H1 (cell line): ENCODE data around the gene POU6F2. TPM values are rescaled to one million over a fixed set of nuclear protein-coding genes. Genes with fewer than 3 reads are reported as not detected.

Experiments
- CTCF ChIA-PET: fragments of 300-600 bp; sonication (Branson Sonifier 250); formaldehyde crosslinking; loops from one replicate; lab custom pipeline; 2021; ENCODE audit not compliant: partially characterized antibody; lab: Charles Lee
- POLR2A ChIA-PET: fragments of 300-600 bp; sonication (Branson Sonifier 250); formaldehyde crosslinking; loops from one replicate; lab custom pipeline; 2021; ENCODE audit warnings: inconsistent platforms; ENCODE audit not compliant: partially characterized antibody; lab: Charles Lee
- DNase-seq, 2 experiments: peaks; one replicate each; pipeline versions ENCODE4 v3.0.0 to v3.0.0-alpha.2; 2010 to 2022; ENCODE audit warnings: low spot score in 2 of 2, low read depth in 1 of 2, mixed read lengths in 1 of 2
- FAIRE-seq: peaks from 2 replicates; lab custom pipeline; 2011; peaks lifted over from hg19 to GRCh38; lab: Jason Lieb, UNC
- H2AFZ ChIP-seq: 2 replicates; pipeline ENCODE4 v1.8.1; 2012; ENCODE audit warnings: low read length, inconsistent platforms
- H2AK5ac ChIP-seq: 2 replicates; pipeline ENCODE4 v1.6.1; 2013; ENCODE audit warnings: low read depth, low read length
- H2BK120ac ChIP-seq: replicated peaks from 2 replicates; pipeline ENCODE3; 2013; ENCODE audit warnings: low read depth, low read length, inconsistent platforms
- H2BK12ac ChIP-seq: 2 replicates; pipeline ENCODE4 v1.6.1; 2013; ENCODE audit warnings: low read depth, low read length
- H2BK15ac ChIP-seq: 2 replicates; pipeline ENCODE4 v1.6.1; 2013; ENCODE audit warnings: low read length
- H2BK20ac ChIP-seq: 2 replicates; pipeline ENCODE4 v1.6.1; 2013; ENCODE audit warnings: low read length
- H2BK5ac ChIP-seq: 2 replicates; pipeline ENCODE4 v1.6.1; 2013; ENCODE audit warnings: low read depth, low read length
- H3K14ac ChIP-seq: 2 replicates; pipeline ENCODE4 v1.6.1; 2013; ENCODE audit warnings: inconsistent platforms; ENCODE audit not compliant: insufficient read length
- H3K18ac ChIP-seq: 2 replicates; pipeline ENCODE4 v1.6.1; 2013; ENCODE audit warnings: low read length; ENCODE audit errors: extremely low read depth
- H3K23ac ChIP-seq: 2 replicates; pipeline ENCODE4 v1.6.1; 2013; ENCODE audit warnings: inconsistent platforms; ENCODE audit not compliant: insufficient read length
- H3K23me2 ChIP-seq: 2 replicates; pipeline ENCODE4 v1.6.1; 2013; ENCODE audit warnings: low read depth, low read length
- H3K27ac ChIP-seq: 2 replicates; pipeline ENCODE4 v1.6.1; 2011; ENCODE audit warnings: low read depth, low read length, inconsistent platforms
- H3K27me3 ChIP-seq, 4 experiments: replicated peaks in 1 of 4; 1 replicate in 1 of 4; 2 replicates in 3 of 4; pipeline versions ENCODE4 v1.6.1 to v1.8.1; 2011 to 2013; ENCODE audit warnings: low read length in 3 of 4, mild to moderate bottlenecking in 3 of 4, inconsistent platforms in 2 of 4, mixed read lengths in 2 of 4, moderate library complexity in 1 of 4; ENCODE audit not compliant: control insufficient read depth in 3 of 4, insufficient read depth in 3 of 4; ENCODE audit errors: extremely low read depth in 1 of 4
- H3K36me3 ChIP-seq, 4 experiments: 2 replicates each; pipeline versions ENCODE4 v1.6.1 to v1.8.1; 2011 to 2013; ENCODE audit warnings: mild to moderate bottlenecking in 4 of 4, low read length in 3 of 4, moderate library complexity in 2 of 4, control low read depth in 1 of 4, inconsistent platforms in 1 of 4; ENCODE audit not compliant: insufficient read depth in 4 of 4, control insufficient read depth in 2 of 4
- H3K4ac ChIP-seq: replicated peaks from 2 replicates; pipeline ENCODE3; 2013; ENCODE audit warnings: low read length, low read depth, mixed read lengths, inconsistent platforms; ENCODE audit not compliant: insufficient read length
- H3K4me1 ChIP-seq, 4 experiments: replicated peaks in 1 of 4; 1 replicate in 1 of 4; 2 replicates in 3 of 4; pipeline versions ENCODE4 v1.6.1 to v1.8.1; 2011 to 2013; ENCODE audit warnings: low read length in 3 of 4, inconsistent platforms in 2 of 4, mixed read lengths in 1 of 4; ENCODE audit not compliant: insufficient read depth in 4 of 4, control insufficient read depth in 3 of 4
- H3K4me2 ChIP-seq, 2 experiments: 2 replicates each; pipeline versions ENCODE4 v1.6.1 to v1.8.1; 2011 to 2013; ENCODE audit warnings: low read depth in 2 of 2, low read length in 2 of 2, control low read depth in 1 of 2, inconsistent platforms in 1 of 2, mild to moderate bottlenecking in 1 of 2; ENCODE audit not compliant: insufficient read depth in 1 of 2
- H3K4me3 ChIP-seq, 4 experiments: fragments of 200-600, 300-600 bp in 1 of 4; sonication (generic), shearing (Covaris generic), sonication (Bioruptor Twin) in 1 of 4; 2 replicates each; pipeline versions ENCODE4 v1.5.1 to v1.8.1; 2011 to 2016; ENCODE audit warnings: low read length in 4 of 4, low read depth in 3 of 4, control low read depth in 2 of 4, inconsistent platforms in 2 of 4, mild to moderate bottlenecking in 2 of 4, mixed read lengths in 1 of 4, moderate library complexity in 1 of 4; ENCODE audit not compliant: insufficient read depth in 2 of 4; ENCODE audit errors: extremely low read depth in 1 of 4
- H3K56ac ChIP-seq: replicated peaks from 2 replicates; pipeline ENCODE3; 2013; ENCODE audit warnings: low read depth, mild to moderate bottlenecking, mixed read lengths, low read length, inconsistent platforms; ENCODE audit not compliant: insufficient read length
- H3K79me1 ChIP-seq: 2 replicates; pipeline ENCODE4 v1.6.1; 2013; ENCODE audit warnings: low read depth, low read length, control low read depth
- H3K79me2 ChIP-seq, 2 experiments: 2 replicates each; pipeline versions ENCODE4 v1.6.1 to v1.8.1; 2012 to 2013; ENCODE audit warnings: low read length in 2 of 2, mild to moderate bottlenecking in 2 of 2, inconsistent platforms in 1 of 2; ENCODE audit not compliant: insufficient read depth in 2 of 2, control insufficient read depth in 1 of 2
- H3K9ac ChIP-seq, 4 experiments: replicated peaks in 1 of 4; 1 replicate in 1 of 4; 2 replicates in 3 of 4; pipeline versions ENCODE4 v1.6.1 to v1.8.1; 2011 to 2013; ENCODE audit warnings: low read depth in 3 of 4, low read length in 3 of 4, control low read depth in 2 of 4, mild to moderate bottlenecking in 2 of 4, moderate library complexity in 2 of 4, inconsistent platforms in 1 of 4; ENCODE audit errors: extremely low read depth in 1 of 4
- H3K9me3 ChIP-seq, 2 experiments: 2 replicates each; pipeline versions ENCODE4 v1.6.1 to v1.8.1; 2012 to 2013; ENCODE audit warnings: mild to moderate bottlenecking in 2 of 2, moderate library complexity in 2 of 2, control low read depth in 1 of 2, inconsistent platforms in 1 of 2, low read depth in 1 of 2, low read length in 1 of 2, mixed read lengths in 1 of 2; ENCODE audit not compliant: insufficient read depth in 2 of 2
- H4K20me1 ChIP-seq, 2 experiments: replicated peaks in 1 of 2; 2 replicates each; pipeline versions ENCODE3 to v1.8.1; 2011 to 2013; ENCODE audit warnings: inconsistent platforms in 2 of 2, low read length in 2 of 2, mild to moderate bottlenecking in 1 of 2; ENCODE audit not compliant: insufficient read depth in 2 of 2, control insufficient read depth in 1 of 2
- H4K5ac ChIP-seq: 2 replicates; pipeline ENCODE4 v1.6.1; 2013; ENCODE audit warnings: low read length, low read depth, mixed read lengths, inconsistent platforms; ENCODE audit not compliant: insufficient read length
- H4K8ac ChIP-seq: 2 replicates; pipeline ENCODE4 v1.8.0; 2013; ENCODE audit warnings: mild to moderate bottlenecking, moderate library complexity, low read length, inconsistent platforms; ENCODE audit not compliant: insufficient read depth; ENCODE audit errors: extremely low read depth
- H4K91ac ChIP-seq: replicated peaks from 2 replicates; pipeline ENCODE3; 2013; ENCODE audit warnings: low read length, mixed read lengths, inconsistent platforms; ENCODE audit not compliant: insufficient read length
- BACH1 ChIP-seq: IDR thresholded peaks from 2 replicates; pipeline ENCODE4 v1.6.1; 2012; ENCODE audit warnings: low read length, improper control_type of control experiment
- CBX8 ChIP-seq: fragments of 300-800, 300-1000 bp; sonication (generic); IDR thresholded peaks from 2 replicates; pipeline ENCODE4 v1.7.1; 2016; ENCODE audit warnings: low read depth, low read length, borderline replicate concordance
- CHD1 ChIP-seq: IDR thresholded peaks from 2 replicates; pipeline ENCODE4 v1.6.1; 2012; ENCODE audit warnings: low read depth, low read length, improper control_type of control experiment
- CHD2 ChIP-seq: IDR thresholded peaks from 2 replicates; pipeline ENCODE4 v1.6.1; 2012; ENCODE audit warnings: low read length, improper control_type of control experiment
- GTF2F1 ChIP-seq: IDR thresholded peaks from 2 replicates; pipeline ENCODE4 v1.6.1; 2012; ENCODE audit warnings: low read depth, low read length, improper control_type of control experiment, borderline replicate concordance
- KDM4A ChIP-seq: IDR thresholded peaks from one replicate; pipeline ENCODE4 v1.7.1; 2012; ENCODE audit warnings: low read depth, mild to moderate bottlenecking, moderate library complexity, low read length, inconsistent platforms; ENCODE audit not compliant: severe bottlenecking
- PHF8 ChIP-seq: fragments of 200-600 bp; sonication (generic); conservative IDR thresholded peaks from 2 replicates; pipeline ENCODE4 v1.7.1; 2012; ENCODE audit warnings: low read depth, mild to moderate bottlenecking, inconsistent platforms, low read length, moderate library complexity
- POLR2AphosphoS5 ChIP-seq: IDR thresholded peaks from 2 replicates; pipeline ENCODE4 v1.6.1; 2011; ENCODE audit warnings: low read depth, low read length
- RFX5 ChIP-seq: IDR thresholded peaks from 2 replicates; pipeline ENCODE4 v1.6.1; 2011; ENCODE audit warnings: low read depth, low read length, improper control_type of control experiment, borderline replicate concordance
- SIN3A ChIP-seq, 2 experiments: IDR thresholded peaks in 1 of 2; conservative IDR thresholded peaks in 1 of 2; 2 replicates each; pipeline ENCODE4 v1.6.1; 2011 to 2012; ENCODE audit warnings: low read length in 2 of 2, improper control_type of control experiment in 1 of 2, low read depth in 1 of 2, mild to moderate bottlenecking in 1 of 2
- SIX5 ChIP-seq: IDR thresholded peaks from 2 replicates; pipeline ENCODE4 v1.6.1; 2011; ENCODE audit warnings: mild to moderate bottlenecking, low read depth, low read length
- SP2 ChIP-seq: IDR thresholded peaks from 2 replicates; pipeline ENCODE4 v1.6.1; 2012; ENCODE audit warnings: mild to moderate bottlenecking, low read length, inconsistent platforms
- SUZ12 ChIP-seq: fragments of 200-600 bp; sonication (generic); IDR thresholded peaks from 2 replicates; pipeline ENCODE4 v1.6.1; 2012; ENCODE audit warnings: mild to moderate bottlenecking, inconsistent platforms, low read length, moderate library complexity, mixed read lengths
- ZNF274 ChIP-seq: IDR thresholded peaks from 2 replicates; pipeline ENCODE4 v1.7.0; 2012; ENCODE audit warnings: low read length, borderline replicate concordance; ENCODE audit errors: extremely low read depth
- WGBS, 2 experiments: shearing (Covaris generic) in 1 of 2; methylation state at CpG; one replicate each; pipeline versions ENCODE4 v1.1.6 to v1.1.7; 2013 to 2015; ENCODE audit warnings: low lambda C conversion rate in 2 of 2, mixed read lengths in 2 of 2, inconsistent platforms in 1 of 2, low coverage in 1 of 2, missing lambda C conversion rate in 1 of 2; ENCODE audit not compliant: insufficient replicate concordance in 2 of 2, insufficient coverage in 1 of 2, insufficient read length in 1 of 2; ENCODE audit errors: extremely low coverage in 1 of 2, missing lambda C conversion rate in 1 of 2; 5-methylcytosine and 5-hydroxymethylcytosine counted together
- polyA plus RNA-seq, 7 experiments: library from polyadenylated mRNA; depleted of rRNA in 3 of 7; stranded (reverse) in 5 of 7; unstranded in 2 of 7; fragments of >200 nt in 5 of 7; fragments of 200-250 nt in 2 of 7; gene quantifications; 1 replicate in 5 of 7; 2 replicates in 1 of 7; 4 replicates in 1 of 7; pipeline versions ENCODE4 v1.2.1 to v1.2.3, GENCODE V29; 2011 to 2013; ENCODE audit warnings: missing spikeins in 2 of 7, mixed read lengths in 2 of 7
- total RNA-seq: library from RNA; stranded (reverse); fragmentation: NEBNext Ultra II Directional; extraction: Animal tissue kit (Norgen Biotek cat#: 25700); gene quantifications from 2 replicates; pipeline ENCODE4 v1.2.1, GENCODE V29; 2021

POU6F2 gene
- total and polyA plus RNA-seq, 2 of the 8 experiments (the other 6 are each of a cell fraction or from before 2014, with no cell fraction given), result 1.1 to 2.0 TPM

DNA sequence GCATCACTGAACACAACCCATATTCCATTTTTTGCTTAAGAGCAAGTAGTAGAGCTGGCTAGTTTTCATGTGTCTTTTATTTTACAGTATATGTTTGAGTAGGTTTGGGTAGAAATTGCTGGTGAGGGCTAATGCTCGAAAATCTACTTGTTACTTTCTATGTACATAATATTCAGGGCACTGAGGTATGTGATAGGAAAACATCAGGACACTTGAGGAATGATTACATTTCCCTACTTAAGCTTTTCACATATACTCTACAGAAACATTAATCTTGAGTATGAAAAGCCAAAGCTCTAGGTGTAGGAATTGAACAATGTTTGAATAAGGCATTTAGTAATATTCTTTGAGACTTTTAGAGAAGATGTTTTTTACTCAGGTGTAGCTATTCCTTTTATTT, 73.6 kb downstream of the POU6F2 start:
- Histone ChIP-seq H3K4me2 (no peak overlapping the region), H2AFZ (no peak overlapping the region), H4K91ac (no peak overlapping the region), H2AK5ac (no peak overlapping the region), H2BK12ac (no peak overlapping the region), H3K79me2 (no peaks in the 10 kb centered on the region), H2BK120ac (no peak overlapping the region), H4K5ac (no peak overlapping the region), H3K36me3 (no peaks in the 10 kb centered on the region), H3K27ac (no peak overlapping the region), H3K27me3 (no peaks in the 10 kb centered on the region), H3K23me2 (no peaks in the 10 kb centered on the region), H2BK20ac (no peak overlapping the region), H3K4me1 (no peaks in the 10 kb centered on the region), H3K14ac (no peak overlapping the region), H4K8ac (no peak overlapping the region), H3K4ac (no peak overlapping the region), H3K18ac (no peak overlapping the region), H4K20me1 (no peaks in the 10 kb centered on the region), H2BK5ac (no peak overlapping the region), H3K23ac (no peak overlapping the region), H3K9ac (no peak overlapping the region), H3K56ac (no peak overlapping the region), H3K4me3 (no peak overlapping the region), H2BK15ac (no peak overlapping the region), H3K9me3 (no peaks in the 10 kb centered on the region), H3K79me1 (no peaks in the 10 kb centered on the region)
- 93% methylated on average over 1 of the region's 1 CpG; no CpG with 5 or more reads in 1 of the 2 experiments for WGBS, 2 experiments
- ChIA-PET POLR2A (no interaction called here), CTCF (interaction anchor here (0.7 kb wide), 1 partner anchor 940 kb away, joined by 4 read pairs; no protein-coding TSS in a partner anchor)
- FAIRE-seq, result no peak
- no peak for DNase-seq
- no peak for TF ChIP-seq CBX8
- TF ChIP-seq SIX5, result no peak
- no peak for TF ChIP-seq ZNF274
- no peak for TF ChIP-seq GTF2F1
- TF ChIP-seq BACH1, result no peak
- TF ChIP-seq POLR2AphosphoS5, result no peak
- no peak for TF ChIP-seq RFX5
- no peak for TF ChIP-seq SP2
- TF ChIP-seq PHF8, result no peak
- no peak for TF ChIP-seq CHD1
- no peak for TF ChIP-seq KDM4A
- no peak for TF ChIP-seq SUZ12
- TF ChIP-seq CHD2, result no peak
- TF ChIP-seq SIN3A (conservative IDR thresholded peaks at IDR 0.05 in 1 of 2, IDR thresholded peaks at IDR 0.05 in 1 of 2; ENCODE audit: low read depth in 1 of 2, low read length in 2 of 2), result no peak
